GM12878 (cell line): ENCODE measurements around the gene AGAP1. TPM values are rescaled to one million over a fixed set of nuclear protein-coding genes. Genes with fewer than 3 reads are reported as not detected.

Source experiments
- ATAC-seq: fragments of 200-7000 bp; cut with Tn5 transposase; 3 replicates; pipeline ENCODE4 v1.9.1; 2020; ENCODE audit warnings: mild to moderate bottlenecking, moderate library complexity
- BruUV-seq: library from RNA; stranded (reverse); fragments of 400-500 nt; replicated peaks from 2 replicates; lab custom pipeline; 2021; lab: Mats Ljungman, UMichigan
- CTCF ChIA-PET: fragments of 300-600 bp; sonication (Branson Sonifier 250); formaldehyde crosslinking; extraction: SDS; loops from one replicate; lab custom pipeline; 2021; ENCODE audit warnings: inconsistent platforms; lab: Yijun Ruan, JAX
- POLR2A ChIA-PET: fragments of 350-600 bp; formaldehyde crosslinking; extraction: SDS; loops from one replicate; lab custom pipeline; 2021; ENCODE audit warnings: inconsistent platforms; lab: Charles Lee
- RAD21 ChIA-PET: fragments of 300-600 bp; sonication (Branson Sonifier 250); formaldehyde crosslinking; loops from one replicate; lab custom pipeline; 2023; ENCODE audit warnings: antibody characterized with exemption; ENCODE audit not compliant: unreplicated experiment; lab: Charles Lee
- SMC1A ChIA-PET: fragments of 300-600 bp; sonication (Branson Sonifier 250); formaldehyde crosslinking; loops from one replicate; lab custom pipeline; 2023; ENCODE audit not compliant: unreplicated experiment, uncharacterized antibody; lab: Charles Lee
- DNase-seq: peaks from one replicate; pipeline ENCODE4 v3.0.0-alpha.2; 2011; ENCODE audit warnings: low read depth, low spot score
- FAIRE-seq: peaks from 3 replicates; lab custom pipeline; 2011; peaks lifted over from hg19 to GRCh38; lab: Jason Lieb, UNC
- H2AFZ ChIP-seq: 2 replicates; pipeline ENCODE4 v1.6.0; 2011; ENCODE audit warnings: low read depth, low read length, control low read depth; ENCODE audit not compliant: control insufficient read depth
- H3K27ac ChIP-seq: 2 replicates; pipeline ENCODE4 v1.5.1; 2011; ENCODE audit warnings: control low read depth; ENCODE audit not compliant: control insufficient read depth, insufficient read depth
- H3K27me3 ChIP-seq, 2 experiments: replicated peaks in 1 of 2; 2 replicates each; pipeline versions ENCODE4 v1.6.0 to v1.6.1; 2011; ENCODE audit warnings: low read length in 1 of 2; ENCODE audit not compliant: control insufficient read depth in 2 of 2, insufficient read depth in 2 of 2
- H3K36me3 ChIP-seq, 2 experiments: 2 replicates each; pipeline ENCODE4 v1.5.1; 2011; ENCODE audit warnings: low read length in 1 of 2; ENCODE audit not compliant: control insufficient read depth in 2 of 2, insufficient read depth in 2 of 2
- H3K4me1 ChIP-seq: 2 replicates; pipeline ENCODE4 v1.6.1; 2011; ENCODE audit warnings: mild to moderate bottlenecking, low read length, moderate library complexity, mixed read lengths; ENCODE audit not compliant: control insufficient read depth, insufficient read depth
- H3K4me2 ChIP-seq: 2 replicates; pipeline ENCODE4 v1.6.0; 2011; ENCODE audit warnings: control low read depth; ENCODE audit not compliant: control insufficient read depth, insufficient read depth
- H3K4me3 ChIP-seq: fragments of 200-600 bp; sonication (generic); 2 replicates; pipeline ENCODE4 v1.5.1; 2016
- H3K79me2 ChIP-seq: 2 replicates; pipeline ENCODE4 v1.6.0; 2011; ENCODE audit warnings: low read length; ENCODE audit not compliant: control insufficient read depth, insufficient read depth
- H3K9ac ChIP-seq: 2 replicates; pipeline ENCODE4 v1.8.0; 2011; ENCODE audit warnings: low read length, control low read depth, mixed read lengths; ENCODE audit not compliant: control insufficient read depth, insufficient read depth
- H3K9me3 ChIP-seq: replicated peaks from 3 replicates; pipeline ENCODE4 v1.5.1; 2011; ENCODE audit warnings: mild to moderate bottlenecking, low read length; ENCODE audit not compliant: control insufficient read depth, insufficient read depth
- H4K20me1 ChIP-seq: 2 replicates; pipeline ENCODE4 v1.6.0; 2011; ENCODE audit not compliant: control insufficient read depth, insufficient read depth
- CEBPB ChIP-seq, 2 experiments: fragments of 150-350 bp in 1 of 2; IDR thresholded peaks; 2 replicates each; pipeline ENCODE4 v1.6.1; 2012 to 2014; ENCODE audit warnings: low read depth in 2 of 2, low read length in 2 of 2, borderline replicate concordance in 1 of 2, inconsistent platforms in 1 of 2
- CHD4 ChIP-seq: fragments of 200-600 bp; sonication (generic); IDR thresholded peaks from 2 replicates; pipeline ENCODE4 v1.6.1; 2016; ENCODE audit warnings: mild to moderate bottlenecking
- EZH2 ChIP-seq: IDR thresholded peaks from 2 replicates; pipeline ENCODE4 v1.6.1; 2012; ENCODE audit warnings: low read depth, mild to moderate bottlenecking, control low read depth, inconsistent platforms, low read length, borderline replicate concordance; ENCODE audit not compliant: control insufficient read depth
- FOXK2 ChIP-seq: fragments of 450-650 bp; IDR thresholded peaks from 2 replicates; pipeline ENCODE4 v1.6.1; 2017; ENCODE audit warnings: mild to moderate bottlenecking, moderate library complexity
- GATAD2B ChIP-seq: fragments of 450-650 bp; conservative IDR thresholded peaks from 2 replicates; pipeline ENCODE4 v1.6.1; 2017; ENCODE audit warnings: low read depth, mild to moderate bottlenecking, moderate library complexity
- HDAC2 ChIP-seq: fragments of 200-600 bp; sonication (generic); IDR thresholded peaks from 2 replicates; pipeline ENCODE4 v1.6.1; 2017
- HDGF ChIP-seq: fragments of 450-650 bp; IDR thresholded peaks from 2 replicates; pipeline ENCODE4 v1.6.1; 2016; ENCODE audit warnings: antibody characterized with exemption
- HSF1 ChIP-seq: fragments of 150-350 bp; IDR thresholded peaks from 2 replicates; pipeline ENCODE4 v1.6.1; 2014; ENCODE audit warnings: mild to moderate bottlenecking, low read depth, low read length
- IRF5 ChIP-seq: fragments of 450-650 bp; IDR thresholded peaks from 2 replicates; pipeline ENCODE4 v1.6.1; 2017; ENCODE audit warnings: borderline replicate concordance
- KDM1A ChIP-seq: fragments of 200-600 bp; sonication (generic); IDR thresholded peaks from 2 replicates; pipeline ENCODE4 v1.6.1; 2016; ENCODE audit warnings: borderline replicate concordance
- MTA3 ChIP-seq: IDR thresholded peaks from 2 replicates; pipeline ENCODE4 v1.6.1; 2012; ENCODE audit warnings: low read length, inconsistent platforms, borderline replicate concordance
- NFIC ChIP-seq: IDR thresholded peaks from 2 replicates; pipeline ENCODE4 v1.6.1; 2012; ENCODE audit warnings: low read depth, mild to moderate bottlenecking, inconsistent platforms, low read length, moderate library complexity
- POLR2AphosphoS5 ChIP-seq: IDR thresholded peaks from 2 replicates; pipeline ENCODE4 v1.6.1; 2011; ENCODE audit warnings: mild to moderate bottlenecking, low read length, inconsistent platforms
- SIX5 ChIP-seq: IDR thresholded peaks from 2 replicates; pipeline ENCODE4 v1.6.1; 2011; ENCODE audit warnings: mild to moderate bottlenecking, low read depth, low read length, moderate library complexity; ENCODE audit not compliant: severe bottlenecking
- TBL1XR1 ChIP-seq: IDR thresholded peaks from 2 replicates; pipeline ENCODE4 v1.6.1; 2012; ENCODE audit warnings: low read depth, low read length, improper control_type of control experiment
- TCF7 ChIP-seq: IDR thresholded peaks from 2 replicates; pipeline ENCODE4 v1.6.1; 2014; ENCODE audit warnings: antibody characterized with exemption, borderline replicate concordance
- YBX1 ChIP-seq: fragments of 450-650 bp; IDR thresholded peaks from 2 replicates; pipeline ENCODE4 v1.6.1; 2016; ENCODE audit warnings: antibody characterized with exemption
- ZBED1 ChIP-seq: IDR thresholded peaks from 2 replicates; pipeline ENCODE4 v1.6.1; 2016; ENCODE audit warnings: borderline replicate concordance
- ZNF384 ChIP-seq: IDR thresholded peaks from 2 replicates; pipeline ENCODE4 v1.6.1; 2012; ENCODE audit warnings: low read depth, mild to moderate bottlenecking, low read length, improper control_type of control experiment, borderline replicate concordance
- WGBS: methylation state at CpG from one replicate; pipeline ENCODE4 v1.1.6; 2016; ENCODE audit warnings: low lambda C conversion rate; ENCODE audit not compliant: insufficient replicate concordance, insufficient coverage; ENCODE audit errors: missing lambda C conversion rate; 5-methylcytosine and 5-hydroxymethylcytosine counted together
- in situ Hi-C: fragments of 300-500 bp; cut with MboI; formaldehyde crosslinking; loops from 9 replicates; pipeline ENCODE4 v1.14.3; 2018; ENCODE audit warnings: mixed read lengths
- intact Hi-C: fragments of 100-400 bp; cut with micrococcal nuclease; formaldehyde crosslinking; loops from one replicate; pipeline ENCODE4 v1.14.2; 2022; ENCODE audit not compliant: unreplicated experiment
- polyA plus RNA-seq, 11 experiments: library from polyadenylated mRNA; depleted of rRNA in 4 of 11; unstranded in 6 of 11; stranded (reverse) in 5 of 11; fragments of >200 nt; fragmentation: Nextera tagmentation in 4 of 11; fragmentation: Illumina TruSeq in 1 of 11; extraction: Ambion mirVana in 4 of 11; extraction: Trizol in 1 of 11; gene quantifications; 1 replicate in 1 of 11; 2 replicates in 10 of 11; pipeline versions ENCODE4 v1.2.1 to v1.2.3, GENCODE V29; 2011 to 2016; ENCODE audit warnings: inconsistent platforms in 2 of 11, missing spikeins in 2 of 11, low read depth in 1 of 11
- total RNA-seq, 4 experiments: library from RNA; depleted of rRNA in 3 of 4; stranded (reverse); fragments of >200 nt in 3 of 4; fragmentation: Illumina TruSeq in 1 of 4; extraction: Trizol in 1 of 4; gene quantifications; 2 replicates each; pipeline versions ENCODE4 v1.2.1 to v1.2.3, GENCODE V29; 2013 to 2021

The AGAP1 gene
- total and polyA plus RNA-seq, 10 of the 15 experiments (the other 5 are each of a cell fraction or from before 2014, with no cell fraction given): 0.05 to 0.15 (median 0.06) TPM; not detected in 7

GRCh38 chr2:235747001-235747785, 253.3 kb downstream of the AGAP1 start:
- no peaks in the 10 kb centered on the region for H3K79me2 ChIP-seq
- H3K27me3 ChIP-seq: peaks cover 0 to 1% of the 10 kb centered on the region in 2 experiments; a peak in 2 of 4 replicates
- no peak overlapping the region for H3K27ac ChIP-seq
- WGBS: 26% methylated on average over 23 of the region's 23 CpGs
- in situ Hi-C loops: loop anchor here (5.0 to 10.0 kb wide), 3 partner anchors 155 to 1192 kb away; no protein-coding TSS in a partner anchor
- H3K4me3 ChIP-seq: no peak overlapping the region
- no TSS peak for BruUV-seq
- ATAC-seq (no peak), DNase-seq (no peak), FAIRE-seq (no peak)
- ChIA-PET CTCF (interaction anchor here (1.2 to 2.5 kb wide), 7 partner anchors 130 to 155 kb away, joined by 3 to 36 read pairs (median 4); no protein-coding TSS in a partner anchor), RAD21 (interaction anchor here (2.1 kb wide), 1 partner anchor 151 kb away, joined by 22 read pairs; no protein-coding TSS in a partner anchor), POLR2A (no interaction called here), SMC1A (interaction anchor here (0.6 to 1.2 kb wide), 2 partner anchors 19 to 182 kb away, joined by 3 read pairs; no protein-coding TSS in a partner anchor)
- H2AFZ ChIP-seq: no peak overlapping the region
- H3K9ac ChIP-seq: no peak overlapping the region
- no peaks in the 10 kb centered on the region for H3K4me1 ChIP-seq
- no peaks in the 10 kb centered on the region for H3K36me3 ChIP-seq
- no peaks in the 10 kb centered on the region for H4K20me1 ChIP-seq
- H3K9me3 ChIP-seq: no peaks in the 10 kb centered on the region
- H3K4me2 ChIP-seq: no peak overlapping the region
- intact Hi-C loops: loop anchor here (5.0 kb wide), 1 partner anchor 1195 kb away; no protein-coding TSS in a partner anchor
- TF ChIP-seq ZNF384 (no peak), TCF7 (no peak), HDAC2 (no peak), POLR2AphosphoS5 (no peak), ZBED1 (no peak), KDM1A (no peak), FOXK2 (no peak), EZH2 (no peak), IRF5 (no peak), CHD4 (no peak), HSF1 (no peak), MTA3 (no peak), HDGF (no peak), CEBPB (IDR thresholded peaks at IDR 0.05; ENCODE audit: borderline replicate concordance in 1 of 2, low read depth in 2 of 2, low read length in 2 of 2) (no peak), NFIC (no peak), SIX5 (no peak), YBX1 (no peak), TBL1XR1 (no peak), GATAD2B (no peak)
